DND-41 (cell line): Measurements from ENCODE around the gene CDK19.

ENCODE experiments used
- ATAC-seq: fragments of 200-7000 bp; cut with Tn5 transposase; 3 replicates; pipeline ENCODE4 v1.9.1; 2021; ENCODE audit warnings: low read depth; ENCODE audit not compliant: insufficient read depth
- DNase-seq: peaks from one replicate; pipeline ENCODE4 v3.0.0-alpha.2; 2020
- H2AFZ ChIP-seq: 2 replicates; pipeline ENCODE4 v1.6.0; 2012; ENCODE audit warnings: low read depth, low read length
- H3K27ac ChIP-seq: 2 replicates; pipeline ENCODE4 v1.5.1; 2012; ENCODE audit warnings: low read length, inconsistent platforms
- H3K27me3 ChIP-seq: fragments of 200-600 bp; sonication (generic); 2 replicates; pipeline ENCODE4 v1.6.0; 2012; ENCODE audit warnings: low read length, mild to moderate bottlenecking, inconsistent platforms; ENCODE audit not compliant: insufficient read depth, poor library complexity
- H3K36me3 ChIP-seq: 2 replicates; pipeline ENCODE4 v1.5.1; 2012; ENCODE audit warnings: low read length, inconsistent platforms; ENCODE audit not compliant: insufficient read depth
- H3K4me1 ChIP-seq: 2 replicates; pipeline ENCODE4 v1.5.1; 2012; ENCODE audit warnings: mild to moderate bottlenecking, low read length; ENCODE audit not compliant: insufficient read depth
- H3K4me2 ChIP-seq: 2 replicates; pipeline ENCODE4 v1.6.0; 2012; ENCODE audit warnings: mild to moderate bottlenecking, moderate library complexity, low read length, inconsistent platforms; ENCODE audit not compliant: insufficient read depth
- H3K4me3 ChIP-seq, 2 experiments: fragments of 200-600 bp in 1 of 2; shearing (Covaris generic) in 1 of 2; 2 replicates each; pipeline ENCODE4 v1.5.1; 2012 to 2016; ENCODE audit warnings: inconsistent platforms in 2 of 2, low read length in 2 of 2, mild to moderate bottlenecking in 2 of 2, low read depth in 1 of 2, moderate library complexity in 1 of 2
- H3K79me2 ChIP-seq: 2 replicates; pipeline ENCODE4 v1.6.0; 2012; ENCODE audit warnings: low read length, inconsistent platforms; ENCODE audit not compliant: insufficient read depth
- H3K9ac ChIP-seq: 2 replicates; pipeline ENCODE4 v1.6.0; 2012; ENCODE audit warnings: low read depth, mild to moderate bottlenecking, inconsistent platforms, low read length, moderate library complexity
- H3K9me3 ChIP-seq: 2 replicates; pipeline ENCODE4 v1.5.1; 2012; ENCODE audit warnings: low read length, moderate library complexity, mild to moderate bottlenecking, inconsistent platforms; ENCODE audit not compliant: insufficient read depth, severe bottlenecking
- H4K20me1 ChIP-seq: 2 replicates; pipeline ENCODE4 v1.6.0; 2012; ENCODE audit warnings: low read length; ENCODE audit not compliant: insufficient read depth
- EZH2 ChIP-seq: IDR thresholded peaks from 3 replicates; pipeline ENCODE4 v1.6.1; 2012; ENCODE audit warnings: borderline replicate concordance, low read depth, mild to moderate bottlenecking, moderate library complexity, low read length, inconsistent platforms; ENCODE audit not compliant: severe bottlenecking
- TF ChIP-seq, protein P1 (sequence below): IDR thresholded peaks from 2 replicates; pipeline ENCODE4 v1.5.1; 2012; ENCODE audit warnings: borderline replicate concordance, low read length, moderate library complexity, mild to moderate bottlenecking; ENCODE audit not compliant: poor library complexity, severe bottlenecking; ENCODE audit errors: extremely low read depth

CDK19 gene

GRCh38 chr6:110629153-110629552, 186.1 kb downstream of the CDK19 start:
- Histone ChIP-seq H3K4me2 (no peak overlapping the region), H2AFZ (no peak overlapping the region), H3K36me3 (peaks cover 9% of the 10 kb centered on the region; the same call in 1 of the 2 replicates), H3K9ac (no peak overlapping the region), H3K9me3 (no peaks in the 10 kb centered on the region), H3K27ac (no peak overlapping the region), H3K4me3 (no peak overlapping the region), H4K20me1 (no peaks in the 10 kb centered on the region), H3K79me2 (no peaks in the 10 kb centered on the region), H3K4me1 (no peaks in the 10 kb centered on the region), H3K27me3 (no peaks in the 10 kb centered on the region)
- no peak for TF ChIP-seq EZH2
- TF ChIP-seq, protein P1, sequence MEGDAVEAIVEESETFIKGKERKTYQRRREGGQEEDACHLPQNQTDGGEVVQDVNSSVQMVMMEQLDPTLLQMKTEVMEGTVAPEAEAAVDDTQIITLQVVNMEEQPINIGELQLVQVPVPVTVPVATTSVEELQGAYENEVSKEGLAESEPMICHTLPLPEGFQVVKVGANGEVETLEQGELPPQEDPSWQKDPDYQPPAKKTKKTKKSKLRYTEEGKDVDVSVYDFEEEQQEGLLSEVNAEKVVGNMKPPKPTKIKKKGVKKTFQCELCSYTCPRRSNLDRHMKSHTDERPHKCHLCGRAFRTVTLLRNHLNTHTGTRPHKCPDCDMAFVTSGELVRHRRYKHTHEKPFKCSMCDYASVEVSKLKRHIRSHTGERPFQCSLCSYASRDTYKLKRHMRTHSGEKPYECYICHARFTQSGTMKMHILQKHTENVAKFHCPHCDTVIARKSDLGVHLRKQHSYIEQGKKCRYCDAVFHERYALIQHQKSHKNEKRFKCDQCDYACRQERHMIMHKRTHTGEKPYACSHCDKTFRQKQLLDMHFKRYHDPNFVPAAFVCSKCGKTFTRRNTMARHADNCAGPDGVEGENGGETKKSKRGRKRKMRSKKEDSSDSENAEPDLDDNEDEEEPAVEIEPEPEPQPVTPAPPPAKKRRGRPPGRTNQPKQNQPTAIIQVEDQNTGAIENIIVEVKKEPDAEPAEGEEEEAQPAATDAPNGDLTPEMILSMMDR, result no peak
- no peak for DNase-seq
- no peak for ATAC-seq

- no peaks in the 10 kb centered on the region for H3K4me1 ChIP-seq
- H2AFZ ChIP-seq, result no peak overlapping the region
- no peak for ATAC-seq
- H3K79me2 ChIP-seq, result no peaks in the 10 kb centered on the region
- H3K9ac ChIP-seq, result no peak overlapping the region
- TF ChIP-seq EZH2, result no peak
- TF ChIP-seq, protein P1, result no peak
- H4K20me1 ChIP-seq, result no peaks in the 10 kb centered on the region
- H3K27me3 ChIP-seq, result no peaks in the 10 kb centered on the region
- no peak overlapping the region for H3K4me2 ChIP-seq
- H3K9me3 ChIP-seq, result no peaks in the 10 kb centered on the region
- no peak for DNase-seq
- H3K27ac ChIP-seq, result no peak overlapping the region
- no peak overlapping the region for H3K4me3 ChIP-seq
- H3K36me3 ChIP-seq, result peaks cover 11% of the 10 kb centered on the region
Observed at GRCh38 chr6:110628330-110628729, 186.9 kb downstream of the CDK19 start.

- no peak for DNase-seq
- Histone ChIP-seq H3K4me2 (no peak overlapping the region), H3K27me3 (no peaks in the 10 kb centered on the region), H2AFZ (no peak overlapping the region), H3K36me3 (peaks cover 21% of the 10 kb centered on the region), H3K9ac (no peak overlapping the region), H3K27ac (no peak overlapping the region), H3K79me2 (no peaks in the 10 kb centered on the region), H4K20me1 (no peaks in the 10 kb centered on the region), H3K4me3 (no peak overlapping the region), H3K4me1 (no peaks in the 10 kb centered on the region), H3K9me3 (no peaks in the 10 kb centered on the region)
- TF ChIP-seq EZH2, result no peak
- TF ChIP-seq, protein P1, result no peak
- no peak for ATAC-seq
Observed at GRCh38 chr6:110626442-110626841, 188.8 kb downstream of the CDK19 start.

DNA sequence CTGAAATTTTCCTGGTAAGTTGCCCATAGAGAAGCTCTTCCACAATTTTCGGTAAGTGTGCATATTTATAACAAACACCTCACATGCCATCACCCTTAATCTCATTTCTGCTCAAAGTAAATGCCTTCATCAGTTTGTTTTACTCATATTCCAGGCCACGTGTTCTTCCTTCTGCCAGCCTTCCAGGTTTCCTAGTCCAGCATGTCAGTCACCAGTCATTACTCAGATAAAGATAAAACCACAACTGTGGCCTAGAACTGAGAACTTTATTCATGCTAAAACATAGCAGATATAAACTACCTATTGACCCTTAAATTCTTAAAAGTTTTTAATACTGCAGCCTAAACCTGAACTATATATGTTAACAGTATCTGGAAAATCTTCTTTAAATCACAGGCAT, 189.4 kb downstream of the CDK19 start:
- ATAC-seq (no peak), DNase-seq (no peak)
- H3K27ac ChIP-seq, result no peak overlapping the region
- H3K4me1 ChIP-seq, result no peaks in the 10 kb centered on the region
- no peaks in the 10 kb centered on the region for H3K27me3 ChIP-seq
- no peak overlapping the region for H3K4me2 ChIP-seq
- H3K79me2 ChIP-seq, result no peaks in the 10 kb centered on the region
- no peak overlapping the region for H2AFZ ChIP-seq
- H3K36me3 ChIP-seq, result peaks cover 25% of the 10 kb centered on the region
- no peaks in the 10 kb centered on the region for H3K9me3 ChIP-seq
- no peak overlapping the region for H3K9ac ChIP-seq
- no peaks in the 10 kb centered on the region for H4K20me1 ChIP-seq
- no peak overlapping the region for H3K4me3 ChIP-seq
- TF ChIP-seq EZH2, result no peak
- TF ChIP-seq, protein P1, result no peak
